Small intestine (tissue), 7 donors: ENCODE results near the gene MYO16. TPM values are rescaled to one million over a fixed set of nuclear protein-coding genes. Genes with fewer than 3 reads are reported as not detected.
"Not testable (repeated sequence)": the region's sequence is repeated elsewhere in the genome, so short reads cannot be mapped to it uniquely, and the experiment has no call there.

Experiments
- DNase-seq, 2 donors: peaks; one replicate each; pipeline versions ENCODE4 v3.0.0 to v3.0.0-alpha.2; 2013
- FAIRE-seq: peaks from 2 replicates; lab custom pipeline; 2012; peaks lifted over from hg19 to GRCh38; lab: Jason Lieb, UNC
- H3K27ac ChIP-seq, 3 donors: one replicate each; pipeline ENCODE4 v1.5.1; 2013; ENCODE audit warnings: low read length in 2 of 3, mild to moderate bottlenecking in 2 of 3, control low read depth in 1 of 3, inconsistent platforms in 1 of 3, low read depth in 1 of 3, moderate library complexity in 1 of 3
- H3K27me3 ChIP-seq, 3 donors: one replicate each; pipeline ENCODE4 v1.6.1; 2013; ENCODE audit warnings: low read length in 3 of 3, inconsistent platforms in 1 of 3; ENCODE audit not compliant: control insufficient read depth in 3 of 3, insufficient read depth in 3 of 3
- H3K36me3 ChIP-seq, 3 donors: one replicate each; pipeline ENCODE4 v1.6.1; 2013; ENCODE audit warnings: low read length in 3 of 3, inconsistent platforms in 1 of 3, low read depth in 1 of 3, mild to moderate bottlenecking in 1 of 3, moderate library complexity in 1 of 3; ENCODE audit not compliant: control insufficient read depth in 3 of 3, insufficient read depth in 2 of 3
- H3K4me1 ChIP-seq, 3 donors: one replicate each; pipeline ENCODE4 v1.6.1; 2013; ENCODE audit warnings: low read length in 2 of 3, inconsistent platforms in 1 of 3, low read depth in 1 of 3, mild to moderate bottlenecking in 1 of 3, moderate library complexity in 1 of 3; ENCODE audit not compliant: control insufficient read depth in 3 of 3, insufficient read depth in 2 of 3
- H3K4me3 ChIP-seq, 3 donors: one replicate each; pipeline ENCODE4 v1.5.1; 2013; ENCODE audit warnings: low read length in 3 of 3, control low read depth in 1 of 3, inconsistent platforms in 1 of 3, low read depth in 1 of 3, mild to moderate bottlenecking in 1 of 3, moderate library complexity in 1 of 3
- H3K9me3 ChIP-seq, 2 donors: one replicate each; pipeline ENCODE4 v1.6.1; 2013; ENCODE audit warnings: low read depth in 1 of 2, low read length in 1 of 2; ENCODE audit not compliant: control insufficient read depth in 2 of 2, insufficient read depth in 1 of 2
- WGBS, 3 donors: extraction: QIAGEN DNeasy Blood & Tissue Kit; methylation state at CpG; one replicate each; pipeline ENCODE4 v1.1.7; 2013; 5-methylcytosine and 5-hydroxymethylcytosine counted together
- polyA plus RNA-seq, 4 donors: library from polyadenylated mRNA; stranded (reverse) in 3 of 4; unstranded in 1 of 4; fragments of 200-250 nt in 3 of 4; fragments of 120-200 nt in 1 of 4; gene quantifications; one replicate each; pipeline versions ENCODE4 v1.2.1 to v1.2.3, GENCODE V29; 2013
- donor health status: healthy with polysubstance abuse.
- donor health status: control.
- donor health status: control.
- donor health status: Bipolar disorder and iron deficiency.
- donor health status: healthy.

Gene MYO16
- polyA plus RNA-seq, 4 donors: 0.03 to 0.21 TPM; not detected in 2

DNA sequence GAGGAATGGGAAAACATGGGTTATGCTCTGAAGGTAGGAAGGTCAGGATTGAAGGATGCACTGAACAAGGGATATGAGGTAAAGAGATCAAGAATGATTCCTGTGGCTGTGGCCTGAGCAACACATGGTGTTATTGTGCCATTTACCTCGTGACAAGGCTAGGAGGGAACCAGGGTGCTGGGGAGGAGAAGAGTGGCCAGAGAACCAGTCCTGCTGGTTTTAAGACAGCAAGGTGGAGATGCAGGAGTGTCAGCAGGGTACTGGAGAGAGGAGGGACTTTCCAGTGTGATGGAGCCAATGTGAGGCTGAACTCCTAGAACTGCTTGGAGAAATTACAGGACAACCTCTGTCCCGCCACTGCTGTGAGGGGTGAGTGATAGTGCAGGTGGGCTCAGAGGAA is 282.4 kb downstream of the MYO16 start:
- H3K27me3 ChIP-seq: peaks cover 0 to 3% (median 0%) of the 10 kb centered on the region in 3 donors
- no peak for FAIRE-seq
- no peaks in the 10 kb centered on the region for H3K36me3 ChIP-seq
- H3K9me3 ChIP-seq: no peaks in the 10 kb centered on the region
- no peak overlapping the region for H3K4me3 ChIP-seq
- H3K4me1 ChIP-seq: peaks cover 0 to 12% (median 0%) of the 10 kb centered on the region in 3 donors
- 60 to 79% (median 62%) methylated on average over 2 of the region's 2 CpGs for WGBS, 3 donors
- no peak overlapping the region for H3K27ac ChIP-seq
- no peak for DNase-seq

GRCh38 chr13:108913731-108914130 is 284.3 kb downstream of the MYO16 start:
- not testable (repeated sequence) for H3K27me3 ChIP-seq, DNase-seq, H3K4me3 ChIP-seq, H3K27ac ChIP-seq, FAIRE-seq, H3K36me3 ChIP-seq, H3K9me3 ChIP-seq
- WGBS, 3 donors: 65 to 79% (median 70%) methylated on average over 4 of the region's 4 CpGs
- H3K4me1 ChIP-seq: peaks cover 0 to 12% (median 0%) of the 10 kb centered on the region in 3 donors

GRCh38 chr13:108915095-108915633 is 285.8 kb downstream of the MYO16 start:
- Histone ChIP-seq H3K27ac (peak overlapping the region in 1 of 3 donors; percentile 90), H3K4me3 (no peak overlapping the region), H3K4me1 (peaks cover 0 to 12% (median 0%) of the 10 kb centered on the region in 3 donors), H3K9me3 (no peaks in the 10 kb centered on the region), H3K36me3 (no peaks in the 10 kb centered on the region), H3K27me3 (peaks cover 0 to 3% (median 0%) of the 10 kb centered on the region in 3 donors)
- WGBS, 3 donors: 22 to 41% (median 34%) methylated on average over 7 of the region's 7 CpGs
- DNase-seq (peak; percentile 8 to 10), FAIRE-seq (no peak)

- WGBS, 3 donors: 4 to 20% (median 10%) methylated on average over 9 of the region's 9 CpGs
- FAIRE-seq: no peak
Observed at GRCh38 chr13:108915634-108916512, 286.5 kb downstream of the MYO16 start.

GRCh38 chr13:108917581-108917980 is 288.2 kb downstream of the MYO16 start:
- Histone ChIP-seq H3K27ac (no peak overlapping the region), H3K4me3 (no peak overlapping the region), H3K36me3 (no peaks in the 10 kb centered on the region), H3K9me3 (no peaks in the 10 kb centered on the region), H3K27me3 (peaks cover 0 to 3% (median 0%) of the 10 kb centered on the region in 3 donors), H3K4me1 (peaks cover 0 to 12% (median 0%) of the 10 kb centered on the region in 3 donors)
- WGBS, 3 donors: 58 to 81% (median 61%) methylated on average over 3 of the region's 3 CpGs
- FAIRE-seq: no peak
- DNase-seq: no peak

More at GRCh38 chr13:108915634-108916512, 286.5 kb downstream of the MYO16 start:
- DNase-seq: peak; percentile 93 to 95
- Histone ChIP-seq H3K9me3 (no peaks in the 10 kb centered on the region), H3K27me3 (peaks cover 0 to 3% (median 0%) of the 10 kb centered on the region in 3 donors), H3K36me3 (no peaks in the 10 kb centered on the region), H3K4me1 (peaks cover 0 to 12% (median 0%) of the 10 kb centered on the region in 3 donors), H3K27ac (peak overlapping the region; percentile 56 to 90 (median 82)), H3K4me3 (no peak overlapping the region)

- peaks cover 0 to 12% (median 0%) of the 10 kb centered on the region in 3 donors for H3K4me1 ChIP-seq
- no peaks in the 10 kb centered on the region for H3K9me3 ChIP-seq
- no peak overlapping the region for H3K27ac ChIP-seq
- FAIRE-seq (no peak), DNase-seq (peak in 1 of 2 donors; percentile 7)
- no peak overlapping the region for H3K4me3 ChIP-seq
- H3K27me3 ChIP-seq: peaks cover 0 to 2% (median 0%) of the 10 kb centered on the region in 3 donors
- no peaks in the 10 kb centered on the region for H3K36me3 ChIP-seq
- 81 to 86% (median 84%) methylated on average over 11 of the region's 11 CpGs for WGBS, 3 donors
Observed at GRCh38 chr13:108919036-108919907, 289.9 kb downstream of the MYO16 start.

- WGBS, 3 donors: 66 to 73% (median 67%) methylated on average over 4 of the region's 4 CpGs
- no peak for FAIRE-seq
- no peak overlapping the region for H3K27ac ChIP-seq
- peaks cover 0 to 12% (median 0%) of the 10 kb centered on the region in 3 donors for H3K4me1 ChIP-seq
- no peaks in the 10 kb centered on the region for H3K9me3 ChIP-seq
- no peak for DNase-seq
- no peaks in the 10 kb centered on the region for H3K36me3 ChIP-seq
- H3K27me3 ChIP-seq: peaks cover 0 to 2% (median 0%) of the 10 kb centered on the region in 3 donors
- no peak overlapping the region for H3K4me3 ChIP-seq
Observed at GRCh38 chr13:108920137-108920536, 290.7 kb downstream of the MYO16 start.

DNA sequence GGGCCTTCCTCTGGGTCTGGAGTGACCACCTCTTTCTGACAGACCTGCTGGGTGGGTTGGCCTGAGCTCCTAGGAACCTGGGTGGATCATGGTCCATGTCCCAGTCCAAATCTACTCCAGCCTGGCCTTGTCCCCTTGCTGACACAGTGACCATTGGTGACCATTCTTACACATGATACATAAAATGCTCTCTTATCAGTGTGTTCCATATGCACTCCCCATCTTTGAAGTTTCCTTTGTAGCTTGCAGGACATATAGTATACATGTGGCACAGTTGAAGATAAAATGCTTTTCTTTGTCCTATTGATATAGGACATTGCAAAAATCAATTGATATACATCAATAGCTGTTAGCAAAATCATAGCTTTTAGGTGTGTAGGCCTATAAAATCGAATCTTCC is 291.8 kb downstream of the MYO16 start:
- FAIRE-seq: no peak
- no peak for DNase-seq
- Histone ChIP-seq H3K9me3 (no peaks in the 10 kb centered on the region), H3K4me3 (no peak overlapping the region), H3K4me1 (peaks cover 0 to 6% (median 0%) of the 10 kb centered on the region in 3 donors), H3K36me3 (no peaks in the 10 kb centered on the region), H3K27me3 (peaks cover 0 to 2% (median 0%) of the 10 kb centered on the region in 3 donors), H3K27ac (no peak overlapping the region)
- 41 to 66% (median 43%) methylated on average over 1 of the region's 1 CpG for WGBS, 3 donors
